Right lobe of liver (tissue), 6 donors: ENCODE results near the gene SHC4. TPM values are rescaled to one million over a fixed set of nuclear protein-coding genes. Genes with fewer than 3 reads are reported as not detected.
A peak's percentile ranks its signal among the peaks of the same experiment; 100 is the strongest.
"Not testable (repeated sequence)": the region's sequence is repeated elsewhere in the genome, so short reads cannot be mapped to it uniquely, and the experiment has no call there.

ENCODE experiments used
- ATAC-seq, 4 donors: fragments of 200-7000 bp; cut with Tn5 transposase; one replicate each; pipeline ENCODE4 v1.9.1; 2020; ENCODE audit warnings: mild to moderate bottlenecking in 4 of 4, moderate library complexity in 4 of 4
- DNase-seq, 3 donors: peaks; one replicate each; pipeline ENCODE4 v3.0.0-alpha.2; 2020
- H3K27ac ChIP-seq, 3 donors: fragments of 200-600 bp; one replicate each; pipeline ENCODE4 v1.8.0; 2022
- H3K27me3 ChIP-seq, 2 donors: fragments of 200-600 bp; one replicate each; pipeline ENCODE4 v1.8.0; 2022
- H3K36me3 ChIP-seq, 4 donors: fragments of 200-600 bp; sonication (generic) in 1 of 4; one replicate each; pipeline versions ENCODE4 v1.5.1 to v1.8.0; 2017 to 2022; ENCODE audit warnings: control low read depth in 1 of 4
- H3K4me1 ChIP-seq, 4 donors: fragments of 200-600 bp; sonication (generic) in 1 of 4; one replicate each; pipeline versions ENCODE4 v1.5.1 to v1.8.0; 2017 to 2022; ENCODE audit warnings: control low read depth in 1 of 4
- H3K4me3 ChIP-seq, 3 donors: fragments of 200-600 bp; one replicate each; pipeline ENCODE4 v1.8.0; 2022
- H3K9me3 ChIP-seq, 4 donors: fragments of 200-600 bp; sonication (generic) in 1 of 4; one replicate each; pipeline versions ENCODE4 v1.5.1 to v1.8.0; 2017 to 2022; ENCODE audit warnings: control low read depth in 1 of 4
- POLR2A ChIP-seq: fragments of 450-650 bp; IDR thresholded peaks from one replicate; pipeline ENCODE4 v1.6.1; 2017; ENCODE audit warnings: antibody characterized with exemption, mild to moderate bottlenecking
- WGBS: methylation state at CpG from one replicate; pipeline ENCODE4 v1.1.6; 2018; ENCODE audit warnings: low coverage, low lambda C conversion rate; ENCODE audit not compliant: insufficient coverage; ENCODE audit errors: missing lambda C conversion rate; 5-methylcytosine and 5-hydroxymethylcytosine counted together
- intact Hi-C, 2 donors: fragments of 100-400 bp; cut with DNase I; formaldehyde crosslinking; loops; one replicate each; pipeline versions ENCODE4 v1.11.2 to v1.14.1; 2022
- total RNA-seq, 6 experiments: library from RNA; depleted of rRNA in 2 of 6; stranded (reverse); fragments of >200 nt in 2 of 6; fragmentation: NEBNext Ultra II Directional in 3 of 6; extraction: Animal tissue kit (Norgen Biotek cat#: 25700) in 3 of 6; gene quantifications; one replicate each; pipeline versions ENCODE4 v1.1.0 to v1.2.4, GENCODE V29; 2016 to 2023
- TF ChIP-seq, protein P1 (sequence below), 4 donors: fragments of 200-600 bp in 3 of 4; fragments of 450-650 bp in 1 of 4; IDR thresholded peaks; one replicate each; pipeline versions ENCODE4 v1.5.1 to v1.8.0; 2016 to 2022; ENCODE audit warnings: antibody characterized with exemption in 4 of 4, mild to moderate bottlenecking in 2 of 4
- donor health status: DM: no; HTN: yes; CAD: no.
- donor health status: DM: no; HTN: no; CAD: no.
- donor health status: DM: no; HTN: no; CAD: no.
- donor health status: DM: no; HTN: yes; CAD: no.
- donor health status: DM: no; HTN: yes; CAD: no.

Gene SHC4
- total RNA-seq, 6 experiments from 2014 or later: 0.04 to 0.87 (median 0.04) TPM; not detected in 3

DNA sequence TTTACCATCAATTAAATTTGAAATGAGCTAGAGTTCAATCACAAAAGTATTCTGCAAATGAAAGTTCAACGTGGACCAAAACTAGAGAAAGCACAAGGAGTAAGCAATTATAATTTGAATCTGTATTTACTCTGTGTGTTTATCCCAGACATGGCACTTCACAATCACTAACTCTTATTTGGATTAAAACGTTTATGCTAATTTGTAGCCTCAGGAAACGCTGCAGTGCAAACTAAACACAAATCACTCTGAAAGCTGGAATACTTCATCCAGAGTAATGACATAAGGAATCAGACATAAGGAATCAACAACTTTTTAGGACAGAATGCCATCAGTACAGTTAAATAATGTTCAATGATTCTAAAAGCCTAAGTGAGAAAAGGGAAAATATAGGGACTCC, 171.3 kb downstream of the SHC4 start:
- 43% methylated on average over 3 of the region's 3 CpGs for WGBS
- Histone ChIP-seq H3K4me3 (no peak overlapping the region), H3K9me3 (no peaks in the 10 kb centered on the region), H3K27me3 (no peaks in the 10 kb centered on the region), H3K4me1 (peaks cover 0 to 11% (median 3%) of the 10 kb centered on the region in 4 donors), H3K36me3 (no peaks in the 10 kb centered on the region), H3K27ac (no peak overlapping the region)
- TF ChIP-seq, protein P1, sequence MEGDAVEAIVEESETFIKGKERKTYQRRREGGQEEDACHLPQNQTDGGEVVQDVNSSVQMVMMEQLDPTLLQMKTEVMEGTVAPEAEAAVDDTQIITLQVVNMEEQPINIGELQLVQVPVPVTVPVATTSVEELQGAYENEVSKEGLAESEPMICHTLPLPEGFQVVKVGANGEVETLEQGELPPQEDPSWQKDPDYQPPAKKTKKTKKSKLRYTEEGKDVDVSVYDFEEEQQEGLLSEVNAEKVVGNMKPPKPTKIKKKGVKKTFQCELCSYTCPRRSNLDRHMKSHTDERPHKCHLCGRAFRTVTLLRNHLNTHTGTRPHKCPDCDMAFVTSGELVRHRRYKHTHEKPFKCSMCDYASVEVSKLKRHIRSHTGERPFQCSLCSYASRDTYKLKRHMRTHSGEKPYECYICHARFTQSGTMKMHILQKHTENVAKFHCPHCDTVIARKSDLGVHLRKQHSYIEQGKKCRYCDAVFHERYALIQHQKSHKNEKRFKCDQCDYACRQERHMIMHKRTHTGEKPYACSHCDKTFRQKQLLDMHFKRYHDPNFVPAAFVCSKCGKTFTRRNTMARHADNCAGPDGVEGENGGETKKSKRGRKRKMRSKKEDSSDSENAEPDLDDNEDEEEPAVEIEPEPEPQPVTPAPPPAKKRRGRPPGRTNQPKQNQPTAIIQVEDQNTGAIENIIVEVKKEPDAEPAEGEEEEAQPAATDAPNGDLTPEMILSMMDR (IDR thresholded peaks at IDR 0.05): no peak
- no peak for TF ChIP-seq POLR2A
- intact Hi-C loops: no loop called here
- no peak for ATAC-seq
- no peak for DNase-seq

DNA sequence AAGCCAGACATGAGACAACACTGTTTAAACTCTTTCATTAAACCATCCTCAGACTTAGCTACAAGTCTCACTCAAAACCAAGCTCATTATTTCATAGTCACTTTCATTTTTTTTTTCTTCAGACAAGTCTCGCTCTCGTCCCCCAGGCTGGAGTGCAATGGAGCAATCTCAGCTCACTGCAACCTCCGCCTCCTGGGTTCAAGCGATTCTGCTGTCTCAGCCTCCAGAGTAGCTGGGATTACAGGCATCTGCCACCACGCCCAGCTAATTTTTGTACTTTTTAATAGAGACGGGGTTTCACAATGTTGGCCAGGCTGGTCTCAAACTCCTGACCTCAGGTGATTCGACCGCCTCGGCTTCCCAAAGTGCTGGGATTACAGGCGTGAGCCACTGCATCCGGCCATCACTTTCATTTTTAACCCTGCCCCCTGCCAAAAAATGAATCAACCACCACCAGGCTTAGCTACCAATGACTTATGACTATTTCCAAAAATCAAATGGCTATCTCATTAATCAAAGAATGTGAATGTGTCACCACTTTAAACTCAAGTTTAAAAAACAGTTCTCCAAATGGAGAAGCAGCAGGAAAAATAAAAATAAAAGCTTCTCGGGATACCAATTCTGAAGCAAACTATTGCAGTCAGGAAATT, 173.1 kb downstream of the SHC4 start:
- H3K4me3 ChIP-seq, H3K27me3 ChIP-seq, H3K9me3 ChIP-seq, ATAC-seq, H3K27ac ChIP-seq, intact Hi-C loops, DNase-seq, H3K36me3 ChIP-seq: not testable (repeated sequence)
- WGBS: 73% methylated on average over 8 of the region's 12 CpGs
- peaks cover 0 to 11% (median 3%) of the 10 kb centered on the region in 4 donors for H3K4me1 ChIP-seq

GRCh38 chr15:48785712-48786111, 178.0 kb downstream of the SHC4 start:
- Histone ChIP-seq H3K27ac (peak overlapping the region in 2 of 3 donors; percentile 63 to 79), H3K36me3 (no peaks in the 10 kb centered on the region)

DNA sequence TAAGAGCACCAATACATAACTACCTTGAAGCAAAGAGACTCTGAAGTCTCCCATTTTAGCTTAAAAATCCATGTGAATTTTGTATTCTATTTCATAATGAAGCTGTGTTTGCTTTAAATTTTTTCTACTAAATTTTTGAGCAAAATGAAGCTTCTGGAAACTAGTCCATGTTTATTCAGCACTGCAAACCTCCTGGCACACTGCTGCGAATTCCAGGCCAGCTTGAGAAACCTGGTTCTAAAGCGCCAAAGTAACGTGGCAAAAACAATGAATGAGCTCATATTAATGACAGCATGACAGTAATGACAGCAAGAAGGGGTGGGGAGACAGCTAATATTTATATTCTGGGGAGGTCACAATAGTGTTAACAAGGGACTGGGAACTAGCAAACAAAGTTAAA, 178.5 kb downstream of the SHC4 start:
- Histone ChIP-seq H3K4me1 (peaks cover 0 to 41% (median 3%) of the 10 kb centered on the region in 4 donors), H3K27ac (peak overlapping the region; percentile 30 to 79 (median 63)), H3K9me3 (no peaks in the 10 kb centered on the region), H3K36me3 (no peaks in the 10 kb centered on the region), H3K27me3 (no peaks in the 10 kb centered on the region), H3K4me3 (no peak overlapping the region)
- TF ChIP-seq POLR2A: no peak
- TF ChIP-seq, protein P1 (IDR thresholded peaks at IDR 0.05): no peak
- intact Hi-C loops: no loop called here
- 8% methylated on average over 3 of the region's 3 CpGs for WGBS
- ATAC-seq (peak; percentile 76 to 88 (median 81)), DNase-seq (peak; percentile 47 to 79 (median 75))

More at GRCh38 chr15:48785712-48786111, 178.0 kb downstream of the SHC4 start:
- Histone ChIP-seq H3K9me3 (no peaks in the 10 kb centered on the region), H3K27me3 (no peaks in the 10 kb centered on the region), H3K4me1 (peaks cover 0 to 41% (median 3%) of the 10 kb centered on the region in 4 donors), H3K4me3 (no peak overlapping the region)
- ATAC-seq (no peak), DNase-seq (no peak)
- WGBS: 83% methylated on average over 2 of the region's 2 CpGs
- intact Hi-C loops: no loop called here
- TF ChIP-seq, protein P1 (IDR thresholded peaks at IDR 0.05): no peak
- TF ChIP-seq POLR2A: no peak

DNA sequence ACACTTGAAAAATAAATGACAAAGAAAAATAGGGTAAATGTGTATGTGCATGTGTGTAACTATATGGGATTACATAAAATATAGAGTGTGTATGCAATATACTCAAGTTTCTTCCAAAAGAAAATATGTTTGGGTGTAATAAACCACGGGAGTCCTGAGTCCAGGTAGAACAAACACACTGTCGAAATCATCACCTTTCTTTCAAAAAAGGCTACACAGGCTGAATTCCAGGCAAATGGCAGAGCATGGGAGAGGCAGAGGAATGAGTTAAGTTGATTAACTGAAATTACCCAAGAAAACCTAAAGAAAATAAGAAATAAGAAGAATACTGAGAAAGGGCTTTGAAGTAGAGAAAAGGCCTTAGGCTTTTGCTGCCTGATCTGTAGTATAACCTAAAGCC, 179.0 kb downstream of the SHC4 start:
- peak overlapping the region; percentile 30 to 79 (median 63) for H3K27ac ChIP-seq
- TF ChIP-seq POLR2A: no peak
- TF ChIP-seq, protein P1 (IDR thresholded peaks at IDR 0.05): no peak
- H3K36me3 ChIP-seq: no peaks in the 10 kb centered on the region
- WGBS: 35% methylated on average over 2 of the region's 2 CpGs
- H3K9me3 ChIP-seq: no peaks in the 10 kb centered on the region
- H3K4me1 ChIP-seq: peaks cover 0 to 41% (median 3%) of the 10 kb centered on the region in 4 donors
- intact Hi-C loops: no loop called here
- no peaks in the 10 kb centered on the region for H3K27me3 ChIP-seq
- DNase-seq (no peak), ATAC-seq (peak; percentile 68 to 76 (median 73))
- no peak overlapping the region for H3K4me3 ChIP-seq
